ENCODE results near the gene PRAME.

Gene PRAME

GRCh38 chr22:22578702-22579424, 19.8 kb upstream of the PRAME start:
- no peak for DNase-seq

- no peak for DNase-seq
Measured at GRCh38 chr22:22576989-22577427, 17.9 kb upstream of the PRAME start.

DNA sequence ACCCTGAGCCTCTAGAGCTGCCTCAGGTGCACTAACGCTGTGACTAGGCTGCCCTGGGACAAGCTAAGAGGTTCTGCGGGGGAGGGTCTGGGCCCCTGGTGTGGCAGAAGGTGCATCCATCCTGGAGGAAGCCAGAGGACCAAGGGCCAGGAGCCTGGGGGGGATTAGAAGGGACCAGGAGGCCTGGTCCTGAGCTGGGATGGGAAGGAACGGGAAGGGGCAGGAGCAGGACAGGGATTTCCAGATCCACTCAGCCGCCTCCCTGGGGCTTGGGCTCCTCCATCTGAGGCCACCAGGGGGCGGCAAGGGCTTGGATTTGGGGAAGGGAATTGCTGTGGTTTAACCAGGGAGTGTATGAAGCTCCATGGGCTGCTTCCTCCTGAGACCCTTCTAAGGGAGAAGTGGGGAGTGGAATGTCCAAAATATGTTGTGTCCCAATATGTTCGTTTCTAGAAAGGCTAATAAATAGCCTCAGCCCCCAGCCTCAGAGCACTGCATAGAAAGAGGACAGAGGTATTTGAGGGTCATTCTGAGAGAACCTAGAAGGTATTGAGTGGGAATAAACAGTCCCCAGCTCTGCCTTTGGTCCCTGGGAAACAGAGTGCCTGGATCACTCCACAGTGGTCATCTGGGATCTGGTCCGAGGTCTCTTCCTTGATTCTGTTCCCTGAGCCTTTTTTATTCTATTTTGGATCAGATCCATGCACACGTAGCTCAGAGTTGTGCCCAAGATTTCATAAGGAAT, 17.4 kb upstream of the PRAME start:
- no peak for DNase-seq

GRCh38 chr22:22574361-22574760, 15.3 kb upstream of the PRAME start:
- DNase-seq: no peak

DNA sequence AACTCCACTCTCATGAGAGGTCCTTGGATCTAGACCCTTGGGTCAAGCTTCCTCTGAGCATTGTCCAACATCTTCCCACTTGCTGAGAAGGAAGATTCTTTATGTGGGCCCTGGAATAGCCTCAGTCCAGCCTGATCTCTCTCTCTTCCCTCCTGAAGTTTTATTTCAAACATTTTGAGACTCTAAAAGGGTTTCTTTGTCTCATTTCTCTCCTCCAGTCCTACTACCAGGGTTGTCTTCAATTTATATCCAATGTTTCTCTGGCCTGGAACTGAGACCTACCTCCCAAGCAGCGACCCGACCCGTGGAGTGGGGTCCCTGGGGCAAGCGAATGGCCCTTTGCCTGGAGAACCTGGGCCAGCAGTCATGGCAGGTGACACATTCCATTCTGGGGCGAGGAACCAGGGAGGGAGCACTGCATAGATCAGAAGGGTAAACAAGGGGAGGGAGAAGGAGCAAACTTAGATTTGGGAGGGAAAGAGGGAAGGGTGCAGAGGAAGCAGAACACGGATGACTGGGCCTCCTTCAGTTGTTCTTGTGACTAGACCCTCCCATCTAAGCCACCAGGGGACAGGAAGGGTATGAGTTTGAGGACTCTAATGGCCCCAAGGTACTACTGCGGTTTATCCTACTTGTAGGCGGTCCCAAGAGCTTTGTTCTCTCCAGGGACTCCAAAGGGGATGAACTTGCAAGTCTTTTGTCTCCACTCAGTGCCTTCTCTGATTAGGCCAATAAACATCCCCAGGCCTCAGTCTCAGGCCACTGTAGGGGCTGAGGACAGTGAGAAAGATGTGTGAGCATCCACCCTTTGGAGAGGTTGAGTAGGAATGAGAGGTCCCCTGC, 14.2 kb upstream of the PRAME start:
- no peak for DNase-seq

DNA sequence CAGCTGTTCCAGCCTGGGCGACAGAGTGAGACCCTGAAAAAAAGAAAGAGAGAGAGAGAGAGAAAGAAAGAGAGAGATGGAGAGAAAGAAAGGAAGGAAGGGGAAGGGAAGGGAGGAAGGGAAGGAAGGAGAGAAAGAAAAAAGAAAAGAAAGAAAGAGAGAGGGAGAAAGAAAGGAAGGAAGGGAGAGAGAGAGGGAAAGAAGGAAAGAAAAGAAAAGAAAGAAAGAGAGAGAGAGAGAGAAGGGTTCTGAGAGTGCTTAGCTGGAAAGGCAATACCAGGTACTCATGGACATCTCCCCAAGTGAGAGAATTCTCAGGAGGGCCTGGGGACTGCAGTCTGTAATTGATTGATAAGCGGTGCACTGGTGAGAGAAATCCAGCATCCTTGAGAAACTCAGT, 12.8 kb upstream of the PRAME start:
- no peak for DNase-seq

GRCh38 chr22:22571429-22571828, 12.4 kb upstream of the PRAME start:
- DNase-seq: no peak

DNA sequence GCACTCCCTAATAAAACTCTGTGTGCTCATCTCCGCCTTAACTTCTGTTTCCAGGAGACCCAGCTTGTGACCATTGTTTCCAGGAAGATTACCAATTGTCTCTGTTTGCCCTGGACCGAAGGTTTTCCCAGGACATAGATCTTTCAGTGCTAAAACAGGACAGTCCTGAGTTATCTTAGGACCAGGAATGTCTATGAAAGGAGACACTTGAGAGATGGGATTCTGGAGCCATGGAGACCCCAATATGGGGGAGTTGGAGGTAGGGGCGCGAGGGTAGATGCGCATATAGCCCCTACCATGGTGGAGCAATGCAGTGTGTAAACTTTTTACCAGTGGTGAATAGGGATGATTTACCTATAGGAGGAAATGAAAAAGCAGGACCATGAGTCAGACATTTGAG, 10.2 kb upstream of the PRAME start:
- no peak for DNase-seq

GRCh38 chr22:22565981-22566380, 6.9 kb upstream of the PRAME start:
- DNase-seq: no peak

GRCh38 chr22:22558071-22558971, 744 bp downstream of the PRAME start:
- DNase-seq: no peak

DNA sequence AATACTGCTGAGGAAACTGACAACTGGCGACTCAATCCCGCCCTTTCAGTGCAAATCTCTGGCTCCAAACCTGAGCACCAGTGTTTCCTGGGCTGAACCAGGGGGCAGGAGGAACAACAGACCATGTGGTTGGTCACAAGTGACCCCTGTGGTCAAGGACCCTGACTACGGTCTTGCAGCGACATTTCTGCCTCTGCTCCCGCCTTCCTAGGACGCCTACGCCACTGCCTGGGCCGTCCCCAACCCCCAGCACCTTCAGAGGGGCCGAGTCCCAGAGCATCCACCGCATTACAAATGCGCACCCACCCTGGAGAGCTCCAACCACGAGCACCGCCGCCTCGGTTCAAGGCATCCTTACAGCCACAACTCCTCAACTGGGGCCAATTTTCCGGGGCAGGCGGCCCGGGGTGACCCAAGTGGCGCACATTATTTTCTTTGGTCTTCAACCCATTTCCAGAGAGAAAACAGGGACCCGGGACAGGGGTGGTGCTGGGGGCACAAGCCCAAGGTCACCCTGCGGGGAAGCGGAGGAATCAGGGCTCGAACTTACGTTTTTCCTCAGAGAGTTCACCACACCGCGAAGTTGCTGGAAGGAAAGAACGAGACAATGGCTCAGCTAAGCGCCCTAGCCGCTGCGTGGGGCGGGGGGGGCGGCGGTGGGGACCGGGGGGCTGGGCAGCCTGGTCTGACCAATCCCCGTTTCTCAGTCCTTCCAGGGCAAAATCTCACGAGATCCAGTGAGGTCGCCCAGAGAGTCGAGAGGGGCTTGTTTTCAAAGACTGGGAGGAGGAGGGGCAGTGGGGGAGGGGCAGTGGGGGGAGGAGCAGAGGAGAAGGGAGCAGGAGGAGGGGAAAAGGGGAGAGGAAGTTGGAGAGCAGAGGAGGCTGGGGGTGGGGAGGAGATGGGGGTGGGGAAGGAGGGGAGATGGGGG, 1.8 kb downstream of the PRAME start:
- no peak for DNase-seq

DNA sequence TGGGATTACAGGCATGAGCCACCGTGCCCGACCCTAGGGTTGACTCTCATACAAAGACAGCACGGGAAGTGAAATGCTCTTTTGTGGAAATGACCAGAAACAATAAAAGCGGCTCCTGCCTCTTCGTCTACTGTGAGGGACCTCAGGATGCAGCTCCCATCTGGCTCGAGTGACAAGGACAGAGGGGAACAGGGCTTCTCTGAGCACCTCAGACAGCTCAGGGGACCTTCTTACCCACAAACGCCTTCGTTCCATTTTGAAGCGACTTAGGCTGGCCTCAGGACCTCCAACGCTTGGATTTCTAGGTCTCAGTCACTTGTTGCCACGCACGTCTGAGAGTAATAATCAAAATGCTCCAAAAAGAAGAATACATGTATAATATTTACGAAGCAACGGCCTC, 2.5 kb downstream of the PRAME start:
- DNase-seq: no peak

GRCh38 chr22:22555596-22555995, 3.5 kb downstream of the PRAME start:
- DNase-seq: no peak

DNA sequence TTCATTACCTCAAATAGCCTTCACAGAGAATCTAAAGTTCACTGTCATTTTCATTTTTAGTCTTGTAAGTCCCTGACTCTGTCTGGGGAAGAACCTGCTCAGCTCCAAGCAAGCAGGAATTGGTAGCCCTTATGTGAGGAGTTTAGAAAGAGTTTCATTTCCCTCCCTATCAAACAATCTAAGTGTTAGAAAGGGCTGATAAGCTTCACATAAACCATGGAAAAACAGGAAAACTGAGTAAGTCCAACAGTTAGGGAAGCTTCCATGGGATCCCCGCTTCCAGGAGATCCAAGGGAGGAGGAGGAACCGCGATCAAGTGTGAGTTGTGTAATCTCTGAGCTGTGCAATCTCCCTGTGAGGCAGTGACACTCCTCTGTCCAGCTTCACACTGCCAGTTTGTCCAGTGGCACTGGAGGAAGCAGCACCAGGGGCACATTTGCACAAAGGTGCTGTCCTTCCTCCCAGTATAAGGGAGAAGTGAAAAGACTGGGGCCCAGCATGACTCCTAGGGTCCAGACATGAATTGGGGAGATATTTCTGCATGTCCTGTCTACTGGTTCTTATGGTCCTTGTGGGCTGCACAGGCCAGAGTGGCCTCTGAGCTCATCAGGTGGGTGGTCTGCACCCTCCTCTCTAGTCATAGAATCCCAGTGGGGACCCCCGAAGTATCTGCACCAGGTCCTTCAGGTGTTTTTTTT, 4.3 kb downstream of the PRAME start:
- DNase-seq: no peak

- no peak for DNase-seq
Measured at GRCh38 chr22:22553735-22554586, 5.1 kb downstream of the PRAME start.

DNA sequence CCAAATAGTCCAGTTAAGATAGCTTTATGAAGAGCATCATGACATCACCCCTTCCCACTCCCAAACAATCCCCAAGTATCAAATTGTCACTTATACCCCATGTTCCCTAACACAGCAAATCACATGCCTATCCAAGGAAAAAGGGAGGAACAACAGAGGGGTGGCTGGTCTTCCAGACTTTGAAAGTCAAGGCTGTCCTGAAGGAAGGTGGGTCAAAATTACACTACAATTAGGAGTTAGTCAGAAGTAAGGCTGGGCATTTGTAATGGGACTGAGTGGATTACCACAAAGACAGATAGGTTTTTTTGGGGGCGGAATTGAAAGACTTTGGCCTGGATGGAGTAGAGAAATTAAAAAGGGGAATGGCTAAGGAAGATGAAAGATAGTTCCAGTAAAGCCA, 5.9 kb downstream of the PRAME start:
- DNase-seq: no peak

GRCh38 chr22:22552630-22553029, 6.4 kb downstream of the PRAME start:
- no peak for DNase-seq

DNA sequence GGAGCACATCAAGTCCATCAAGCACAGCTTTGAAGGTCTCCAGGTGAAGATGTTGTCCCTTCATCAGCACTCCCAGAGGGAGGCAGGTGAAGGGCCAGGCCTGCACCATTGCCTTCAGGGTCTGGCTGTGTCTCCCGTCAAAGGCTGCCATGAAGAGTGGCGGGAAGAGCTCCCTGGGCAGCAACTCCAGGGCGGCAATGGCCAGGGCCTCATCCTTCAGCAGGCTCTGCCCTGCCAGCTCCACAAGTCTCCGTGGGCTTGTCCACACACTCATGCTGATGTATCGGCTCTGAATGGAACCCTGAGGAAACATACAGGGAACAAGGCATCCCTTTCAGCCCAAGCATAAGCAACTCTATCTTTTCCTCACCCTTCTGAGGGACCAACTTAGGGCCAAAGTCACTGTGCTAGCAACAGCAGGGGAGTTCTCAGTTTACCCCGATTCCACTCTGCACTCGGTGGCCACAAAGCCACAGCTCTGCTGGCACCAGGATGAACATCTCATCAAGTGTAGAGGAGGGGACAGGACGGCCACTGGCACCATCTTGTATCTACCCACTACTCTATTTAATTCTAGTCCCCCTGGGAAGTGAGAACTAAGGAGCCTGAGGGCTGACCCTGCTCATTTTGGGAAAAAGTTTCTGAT, 8.2 kb downstream of the PRAME start:
- no peak for DNase-seq

GRCh38 chr22:22548910-22549309, 10.2 kb downstream of the PRAME start:
- DNase-seq: no peak
